A549 (cell line): Measurements from ENCODE around the gene PREX1. TPM values are rescaled to one million over a fixed set of nuclear protein-coding genes. Genes with fewer than 3 reads are reported as not detected.

ENCODE experiments used
- ATAC-seq, 2 experiments: fragments of 200-7000 bp in 1 of 2; fragments of >200 bp in 1 of 2; cut with Nextera tagmentation in 1 of 2; cut with Tn5 transposase in 1 of 2; 3 replicates each; pipeline versions ENCODE4 v1.8.0 to v1.9.1; 2018 to 2020; ENCODE audit warnings: mild to moderate bottlenecking in 1 of 2, moderate library complexity in 1 of 2
- CTCF ChIA-PET: fragments of 300-600 bp; sonication (Branson Sonifier 250); formaldehyde crosslinking; extraction: SDS; loops from one replicate; lab custom pipeline; 2021; ENCODE audit warnings: antibody characterized with exemption, inconsistent platforms; lab: Yijun Ruan, JAX
- POLR2A ChIA-PET: fragments of 350-600 bp; formaldehyde crosslinking; extraction: SDS; loops from one replicate; lab custom pipeline; 2021; ENCODE audit warnings: antibody characterized with exemption, inconsistent platforms; lab: Yijun Ruan, JAX
- DNase-seq, 2 experiments: peaks; one replicate each; pipeline versions ENCODE4 v3.0.0 to v3.0.0-alpha.2; 2011 to 2016; ENCODE audit warnings: low read depth in 1 of 2, low spot score in 1 of 2
- FAIRE-seq: peaks from 2 replicates; lab custom pipeline; 2011; peaks lifted over from hg19 to GRCh38; lab: Jason Lieb, UNC
- H3K27ac ChIP-seq, 2 experiments: fragments of >200 bp; sonication (Bioruptor Twin); formaldehyde crosslinking; 3 replicates each; pipeline ENCODE4 v1.5.1; 2016 to 2017
- H3K4me1 ChIP-seq: fragments of >200 bp; sonication (Bioruptor Twin); formaldehyde crosslinking; 3 replicates; pipeline ENCODE4 v1.6.1; 2016
- H3K4me2 ChIP-seq: fragments of >200 bp; sonication (Bioruptor Twin); formaldehyde crosslinking; 3 replicates; pipeline ENCODE4 v1.6.1; 2016
- H3K4me3 ChIP-seq: fragments of >200 bp; sonication (Bioruptor Twin); formaldehyde crosslinking; 3 replicates; pipeline ENCODE4 v1.5.1; 2016
- H3K9me3 ChIP-seq: fragments of >200 bp; sonication (Bioruptor Twin); formaldehyde crosslinking; 3 replicates; pipeline ENCODE4 v1.6.1; 2016
- E2F6 ChIP-seq: IDR thresholded peaks from 2 replicates; pipeline ENCODE4 v1.6.1; 2012; ENCODE audit warnings: low read depth, borderline replicate concordance
- ELK1 ChIP-seq: fragments of 150-350 bp; IDR thresholded peaks from 2 replicates; pipeline ENCODE4 v1.6.1; 2014; ENCODE audit warnings: low read depth, mild to moderate bottlenecking, low read length
- EP300 ChIP-seq, 2 experiments: fragments of >200 bp; sonication (Bioruptor Twin); formaldehyde crosslinking; IDR thresholded peaks; 2 replicates in 1 of 2; 3 replicates in 1 of 2; pipeline ENCODE4 v1.6.1; 2016 to 2017
- ESRRA ChIP-seq: fragments of 150-350 bp; IDR thresholded peaks from 2 replicates; pipeline ENCODE4 v1.6.1; 2014; ENCODE audit warnings: mild to moderate bottlenecking, low read length, borderline replicate concordance
- GATA3 ChIP-seq: IDR thresholded peaks from 2 replicates; pipeline ENCODE4 v1.6.1; 2012; ENCODE audit warnings: borderline replicate concordance
- HOXA7 ChIP-seq: fragments of 250-450 bp; sonication (Bioruptor Pico); IDR thresholded peaks from 2 replicates; pipeline ENCODE4 v1.5.0; 2020; ENCODE audit warnings: mild to moderate bottlenecking, moderate library complexity
- JUN ChIP-seq, 2 experiments: fragments of >200 bp; sonication (Bioruptor Twin); formaldehyde crosslinking; IDR thresholded peaks; 2 replicates in 1 of 2; 3 replicates in 1 of 2; pipeline ENCODE4 v1.6.1; 2016 to 2017
- KDM1A ChIP-seq: fragments of 200-600 bp; sonication (generic); IDR thresholded peaks from 2 replicates; pipeline ENCODE4 v1.6.1; 2016; ENCODE audit warnings: low read depth, mild to moderate bottlenecking
- MAX ChIP-seq: IDR thresholded peaks from 2 replicates; pipeline ENCODE4 v1.6.1; 2012
- MYC ChIP-seq: IDR thresholded peaks from 2 replicates; pipeline ENCODE4 v1.6.1; 2012; ENCODE audit warnings: mild to moderate bottlenecking, inconsistent platforms, low read length, improper control_type of control experiment, borderline replicate concordance
- NFE2L2 ChIP-seq: fragments of 150-350 bp; conservative IDR thresholded peaks from 2 replicates; pipeline ENCODE4 v1.6.1; 2014; ENCODE audit warnings: low read length
- NPAS2 ChIP-seq: fragments of 250-450 bp; sonication (Bioruptor Pico); IDR thresholded peaks from 2 replicates; pipeline ENCODE4 v1.8.0; 2022; ENCODE audit warnings: mild to moderate bottlenecking, moderate library complexity, borderline replicate concordance
- PBX3 ChIP-seq: IDR thresholded peaks from 2 replicates; pipeline ENCODE4 v1.6.1; 2012
- PHF8 ChIP-seq: fragments of 200-600 bp; sonication (generic); IDR thresholded peaks from 2 replicates; pipeline ENCODE4 v1.6.1; 2016; ENCODE audit warnings: low read depth, mild to moderate bottlenecking, antibody characterized with exemption, moderate library complexity, borderline replicate concordance
- POLR2AphosphoS2 ChIP-seq: conservative IDR thresholded peaks from 2 replicates; pipeline ENCODE4 v1.6.1; 2012; ENCODE audit warnings: low read length, improper control_type of control experiment, inconsistent platforms
- REST ChIP-seq: fragments of 200-600 bp; sonication (generic); IDR thresholded peaks from 2 replicates; pipeline ENCODE4 v1.6.1; 2016; ENCODE audit warnings: antibody characterized with exemption, mild to moderate bottlenecking, moderate library complexity
- TP53 ChIP-seq: fragments of 250-450 bp; sonication (Bioruptor Pico); IDR thresholded peaks from 2 replicates; pipeline ENCODE4 v1.5.0; 2021; ENCODE audit warnings: mild to moderate bottlenecking, moderate library complexity
- USF2 ChIP-seq: fragments of 450-650 bp; IDR thresholded peaks from 2 replicates; pipeline ENCODE4 v1.6.1; 2014; ENCODE audit warnings: antibody characterized with exemption
- ZC3H11A ChIP-seq: fragments of 450-650 bp; IDR thresholded peaks from 2 replicates; pipeline ENCODE4 v1.6.1; 2014; ENCODE audit warnings: antibody characterized with exemption, mild to moderate bottlenecking
- WGBS: methylation state at CpG from one replicate; pipeline ENCODE4 v1.1.6; 2017; ENCODE audit errors: missing lambda C conversion rate; 5-methylcytosine and 5-hydroxymethylcytosine counted together
- polyA plus RNA-seq, 4 experiments: library from polyadenylated mRNA; depleted of rRNA in 3 of 4; stranded (reverse); fragments of >200 nt; fragmentation: RNase III in 1 of 4; extraction: RNeasy Plus Mini Kit Qiagen cat#74134 plus additional on column Dnase treatment in 1 of 4; gene quantifications; 2 replicates in 3 of 4; 3 replicates in 1 of 4; pipeline ENCODE4 v1.2.3, GENCODE V29; 2011 to 2017

PREX1 gene
- polyA plus RNA-seq, 2 of the 4 experiments (the other 2 are of a cell fraction): 3.6 to 4.2 TPM

- H3K27ac ChIP-seq: no peak overlapping the region
- no peak overlapping the region for H3K4me2 ChIP-seq
- no peak for ATAC-seq
- WGBS: 90% methylated on average over 5 of the region's 5 CpGs
- TF ChIP-seq ELK1 (no peak), PHF8 (no peak), JUN (IDR thresholded peaks at IDR 0.05) (no peak), ESRRA (no peak), EP300 (IDR thresholded peaks at IDR 0.05) (no peak), GATA3 (no peak), PBX3 (no peak), MAX (no peak), KDM1A (no peak), HOXA7 (CRISPR knock-in tag) (no peak)
- no peak for FAIRE-seq
- no peak overlapping the region for H3K4me3 ChIP-seq
- ChIA-PET POLR2A (no interaction called here), CTCF (interaction anchor here (1.4 kb wide), 1 partner anchor 78 kb away, joined by 5 read pairs; no protein-coding TSS in a partner anchor)
- H3K9me3 ChIP-seq: no peaks in the 10 kb centered on the region
- no peak for DNase-seq
- peaks cover 5% of the 10 kb centered on the region for H3K4me1 ChIP-seq
Measured at GRCh38 chr20:48735112-48735511, 92.7 kb downstream of the PREX1 start.

- WGBS: 85% methylated on average over 10 of the region's 10 CpGs
- POLR2A ChIA-PET: no interaction called here
- no peak for TF ChIP-seq USF2
- no peak for TF ChIP-seq E2F6
- TF ChIP-seq NFE2L2: no peak
- TF ChIP-seq POLR2AphosphoS2: no peak
- TF ChIP-seq REST: no peak
- no peak for TF ChIP-seq MYC
- no peak for TF ChIP-seq ZC3H11A
- TF ChIP-seq MAX: no peak
- TF ChIP-seq TP53 (CRISPR knock-in tag): no peak
- no peak for TF ChIP-seq NPAS2 (CRISPR knock-in tag)
- FAIRE-seq (no peak), ATAC-seq (no peak), DNase-seq (no peak)
- H3K4me2 ChIP-seq: no peak overlapping the region
- H3K4me1 ChIP-seq: peaks cover 5% of the 10 kb centered on the region
- H3K4me3 ChIP-seq: no peak overlapping the region
- CTCF ChIA-PET: no interaction called here
- no peak overlapping the region for H3K27ac ChIP-seq
- no peaks in the 10 kb centered on the region for H3K9me3 ChIP-seq
Measured at GRCh38 chr20:48734104-48734749, 93.6 kb downstream of the PREX1 start.
